Hematopoietic multipotent progenitor cell treated with erythropoietin and hydrocortisone succinate and interleukin-3 and kit ligand, for 15 days (in vitro differentiated cells): ENCODE results near the gene CEP128.

Source experiments
- DNase-seq: peaks from one replicate; pipeline ENCODE4 v3.0.0-alpha.2; 2015; ENCODE audit warnings: low spot score

The CEP128 gene

GRCh38 chr14:80608563-80608962, 333.0 kb downstream of the CEP128 start:
- DNase-seq = no peak

GRCh38 chr14:80607430-80608190, 333.9 kb downstream of the CEP128 start:
- DNase-seq = no peak

GRCh38 chr14:80606347-80606772, 335.2 kb downstream of the CEP128 start:
- DNase-seq = no peak

GRCh38 chr14:80605536-80605935, 336.0 kb downstream of the CEP128 start:
- no peak for DNase-seq

- no peak for DNase-seq
Observed at GRCh38 chr14:80602946-80603345, 338.6 kb downstream of the CEP128 start.

GRCh38 chr14:80587096-80587724, 354.3 kb downstream of the CEP128 start:
- no peak for DNase-seq

GRCh38 chr14:80586131-80586530, 355.4 kb downstream of the CEP128 start:
- no peak for DNase-seq

- DNase-seq = no peak
Observed at GRCh38 chr14:80585506-80585835, 356.1 kb downstream of the CEP128 start.

GRCh38 chr14:80584744-80585505, 356.6 kb downstream of the CEP128 start:
- DNase-seq = no peak

GRCh38 chr14:80577599-80577998, 363.9 kb downstream of the CEP128 start:
- DNase-seq = no peak

GRCh38 chr14:80576401-80576800, 365.1 kb downstream of the CEP128 start:
- no peak for DNase-seq

GRCh38 chr14:80575763-80576162, 365.8 kb downstream of the CEP128 start:
- DNase-seq = no peak

GRCh38 chr14:80572666-80573065, 368.9 kb downstream of the CEP128 start:
- no peak for DNase-seq

- no peak for DNase-seq
Observed at GRCh38 chr14:80570930-80571298, 370.6 kb downstream of the CEP128 start.

- no peak for DNase-seq
Observed at GRCh38 chr14:80567905-80568536, 373.5 kb downstream of the CEP128 start.

- DNase-seq = no peak
Observed at GRCh38 chr14:80565001-80565400, 376.5 kb downstream of the CEP128 start.

GRCh38 chr14:80564051-80564450, 377.5 kb downstream of the CEP128 start:
- DNase-seq = no peak

GRCh38 chr14:80560800-80561657, 380.5 kb downstream of the CEP128 start:
- DNase-seq = no peak

GRCh38 chr14:80554139-80554538, 387.4 kb downstream of the CEP128 start:
- no peak for DNase-seq

GRCh38 chr14:80549141-80549540, 392.4 kb downstream of the CEP128 start:
- DNase-seq = no peak

GRCh38 chr14:80545935-80546854, 395.3 kb downstream of the CEP128 start:
- DNase-seq = no peak
